SK-N-SH treated with all-trans-retinoic acid at 6 μM for 48 hours (cell line): ENCODE data around the gene GNAI1.

ENCODE experiments used
- ATAC-seq: fragments of 200-7000 bp; cut with Tn5 transposase; 3 replicates; pipeline ENCODE4 v1.9.1; 2020; ENCODE audit warnings: mild to moderate bottlenecking, moderate library complexity
- ARNTL ChIP-seq: fragments of 450-650 bp; formaldehyde crosslinking; IDR thresholded peaks from 2 replicates; pipeline ENCODE4 v1.5.0; 2020; ENCODE audit warnings: low read depth, mild to moderate bottlenecking, moderate library complexity, borderline replicate concordance
- CREB5 ChIP-seq: fragments of 250-450 bp; sonication (Bioruptor Pico); IDR thresholded peaks from 2 replicates; pipeline ENCODE4 v1.5.1; 2020; ENCODE audit warnings: low read depth, mild to moderate bottlenecking, moderate library complexity
- CSDC2 ChIP-seq: fragments of 250-450 bp; sonication (Bioruptor Pico); IDR thresholded peaks from 2 replicates; pipeline ENCODE4 v1.5.0; 2020; ENCODE audit warnings: mild to moderate bottlenecking, moderate library complexity
- ESRRG ChIP-seq: fragments of 250-450 bp; sonication (Bioruptor Pico); IDR thresholded peaks from 2 replicates; pipeline ENCODE4 v1.6.1; 2021; ENCODE audit warnings: mild to moderate bottlenecking
- ISL1 ChIP-seq: fragments of 250-450 bp; sonication (Bioruptor Pico); IDR thresholded peaks from 2 replicates; pipeline ENCODE4 v2.1.2; 2022; ENCODE audit warnings: mild to moderate bottlenecking, moderate library complexity
- PATZ1 ChIP-seq: fragments of 250-450 bp; sonication (Bioruptor Pico); IDR thresholded peaks from 2 replicates; pipeline ENCODE4 v1.8.0; 2020; ENCODE audit warnings: mild to moderate bottlenecking, moderate library complexity, borderline replicate concordance
- POU6F1 ChIP-seq: fragments of 250-450 bp; sonication (Bioruptor Pico); IDR thresholded peaks from 2 replicates; pipeline ENCODE4 v1.8.0; 2021; ENCODE audit warnings: low read depth, mild to moderate bottlenecking, moderate library complexity, borderline replicate concordance
- PPARA ChIP-seq: fragments of 250-450 bp; sonication (Bioruptor Pico); IDR thresholded peaks from 2 replicates; pipeline ENCODE4 v1.5.0; 2020; ENCODE audit warnings: mild to moderate bottlenecking, borderline replicate concordance
- RARB ChIP-seq: fragments of 250-450 bp; sonication (Bioruptor Pico); IDR thresholded peaks from 2 replicates; pipeline ENCODE4 v1.8.0; 2021; ENCODE audit warnings: mild to moderate bottlenecking, moderate library complexity
- TCF4 ChIP-seq: fragments of 250-450 bp; sonication (Bioruptor Pico); IDR thresholded peaks from 2 replicates; pipeline ENCODE4 v1.8.0; 2021; ENCODE audit warnings: mild to moderate bottlenecking, moderate library complexity, borderline replicate concordance
- TOX ChIP-seq: fragments of 250-450 bp; sonication (Bioruptor Pico); IDR thresholded peaks from 2 replicates; pipeline ENCODE4 v1.8.0; 2021; ENCODE audit warnings: mild to moderate bottlenecking, moderate library complexity, borderline replicate concordance
- TSHZ2 ChIP-seq: fragments of 250-450 bp; sonication (Bioruptor Pico); IDR thresholded peaks from 2 replicates; pipeline ENCODE4 v1.5.0; 2020; ENCODE audit warnings: mild to moderate bottlenecking, moderate library complexity
- ZC3H10 ChIP-seq: fragments of 250-450 bp; sonication (Bioruptor Pico); IDR thresholded peaks from 2 replicates; pipeline ENCODE4 v1.5.1; 2021; ENCODE audit warnings: mild to moderate bottlenecking, moderate library complexity
- ZFP3 ChIP-seq: fragments of 250-450 bp; sonication (Bioruptor Pico); IDR thresholded peaks from 2 replicates; pipeline ENCODE4 v1.5.0; 2020; ENCODE audit warnings: mild to moderate bottlenecking, moderate library complexity
- ZFP30 ChIP-seq: fragments of 450-650 bp; formaldehyde crosslinking; IDR thresholded peaks from 2 replicates; pipeline ENCODE4 v1.5.0; 2022; ENCODE audit warnings: mild to moderate bottlenecking, moderate library complexity
- ZNF565 ChIP-seq: fragments of 450-650 bp; formaldehyde crosslinking; conservative IDR thresholded peaks from 2 replicates; pipeline ENCODE4 v1.5.0; 2020; ENCODE audit warnings: low read depth, mild to moderate bottlenecking, moderate library complexity
- ZNF70 ChIP-seq: fragments of 450-650 bp; formaldehyde crosslinking; IDR thresholded peaks from 2 replicates; pipeline ENCODE4 v1.5.0; 2020; ENCODE audit warnings: mild to moderate bottlenecking, moderate library complexity
- ZNF8 ChIP-seq: fragments of 450-650 bp; formaldehyde crosslinking; IDR thresholded peaks from 2 replicates; pipeline ENCODE4 v1.5.0; 2020; ENCODE audit warnings: mild to moderate bottlenecking, moderate library complexity

Gene GNAI1

GRCh38 chr7:80170445-80170844, 35.8 kb downstream of the GNAI1 start:
- no peak for TF ChIP-seq TCF4 (CRISPR knock-in tag)
- TF ChIP-seq TOX (CRISPR knock-in tag) = no peak
- TF ChIP-seq ZC3H10 = no peak
- no peak for TF ChIP-seq TSHZ2
- no peak for TF ChIP-seq ISL1 (CRISPR knock-in tag)
- no peak for TF ChIP-seq RARB (CRISPR knock-in tag)
- TF ChIP-seq ARNTL (CRISPR knock-in tag) = no peak
- TF ChIP-seq PATZ1 (CRISPR knock-in tag) = no peak
- TF ChIP-seq ESRRG (CRISPR knock-in tag) = no peak

GRCh38 chr7:80172387-80172786, 37.8 kb downstream of the GNAI1 start:
- no peak for ATAC-seq
- no peak for TF ChIP-seq CSDC2 (CRISPR knock-in tag)
- TF ChIP-seq ZNF8 = no peak
- no peak for TF ChIP-seq POU6F1 (CRISPR knock-in tag)
- no peak for TF ChIP-seq ZNF565 (CRISPR knock-in tag)
- TF ChIP-seq TSHZ2 = no peak

More at GRCh38 chr7:80170445-80170844, 35.8 kb downstream of the GNAI1 start:
- ATAC-seq = no peak

- ATAC-seq = no peak
- no peak for TF ChIP-seq ZNF70 (CRISPR knock-in tag)
- no peak for TF ChIP-seq RARB (CRISPR knock-in tag)
- no peak for TF ChIP-seq PPARA (CRISPR knock-in tag)
- TF ChIP-seq ZFP3 (CRISPR knock-in tag) = no peak
- no peak for TF ChIP-seq ZFP30 (CRISPR knock-in tag)
- TF ChIP-seq POU6F1 (CRISPR knock-in tag) = no peak
- TF ChIP-seq CREB5 (CRISPR knock-in tag) = no peak
- TF ChIP-seq, all 23 proteins: peak for 0
Measured at GRCh38 chr7:80175744-80176143, 41.1 kb downstream of the GNAI1 start.
